Breast epithelium (tissue), 3 donors: ENCODE measurements around the gene CBLC.
"Not testable (repeated sequence)": the region's sequence is repeated elsewhere in the genome, so short reads cannot be mapped to it uniquely, and the experiment has no call there.

ENCODE experiments used
- POLR2A ChIP-seq: fragments of 450-650 bp; IDR thresholded peaks from one replicate; pipeline ENCODE4 v1.6.1; 2016; ENCODE audit warnings: antibody characterized with exemption, mild to moderate bottlenecking, moderate library complexity
- TF ChIP-seq, protein P1 (sequence below), 3 donors: fragments of 450-650 bp; IDR thresholded peaks; one replicate each; pipeline ENCODE4 v1.5.1; 2016 to 2017; ENCODE audit warnings: antibody characterized with exemption in 3 of 3, mild to moderate bottlenecking in 3 of 3, moderate library complexity in 3 of 3

DNA sequence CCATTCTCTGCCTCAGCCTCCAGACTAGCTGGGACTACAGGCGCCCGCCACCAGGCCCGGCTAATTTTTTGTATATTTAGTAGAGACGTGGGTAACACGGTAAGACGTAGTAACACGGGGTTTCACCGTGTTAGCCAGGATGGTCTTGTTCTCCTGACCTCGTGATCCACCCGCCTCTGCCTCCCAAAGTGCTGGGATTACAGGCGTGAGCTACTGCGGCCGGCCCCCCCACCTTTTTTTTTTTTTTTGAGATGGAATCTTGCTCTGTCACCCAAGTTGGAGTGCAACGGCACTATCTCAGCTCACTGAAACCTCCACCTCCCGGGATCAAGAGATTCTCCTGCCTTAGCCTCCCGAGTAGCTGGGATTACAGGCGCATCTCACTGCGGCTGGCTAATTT, 5.5 kb upstream of the CBLC start:
- TF ChIP-seq, protein P1, sequence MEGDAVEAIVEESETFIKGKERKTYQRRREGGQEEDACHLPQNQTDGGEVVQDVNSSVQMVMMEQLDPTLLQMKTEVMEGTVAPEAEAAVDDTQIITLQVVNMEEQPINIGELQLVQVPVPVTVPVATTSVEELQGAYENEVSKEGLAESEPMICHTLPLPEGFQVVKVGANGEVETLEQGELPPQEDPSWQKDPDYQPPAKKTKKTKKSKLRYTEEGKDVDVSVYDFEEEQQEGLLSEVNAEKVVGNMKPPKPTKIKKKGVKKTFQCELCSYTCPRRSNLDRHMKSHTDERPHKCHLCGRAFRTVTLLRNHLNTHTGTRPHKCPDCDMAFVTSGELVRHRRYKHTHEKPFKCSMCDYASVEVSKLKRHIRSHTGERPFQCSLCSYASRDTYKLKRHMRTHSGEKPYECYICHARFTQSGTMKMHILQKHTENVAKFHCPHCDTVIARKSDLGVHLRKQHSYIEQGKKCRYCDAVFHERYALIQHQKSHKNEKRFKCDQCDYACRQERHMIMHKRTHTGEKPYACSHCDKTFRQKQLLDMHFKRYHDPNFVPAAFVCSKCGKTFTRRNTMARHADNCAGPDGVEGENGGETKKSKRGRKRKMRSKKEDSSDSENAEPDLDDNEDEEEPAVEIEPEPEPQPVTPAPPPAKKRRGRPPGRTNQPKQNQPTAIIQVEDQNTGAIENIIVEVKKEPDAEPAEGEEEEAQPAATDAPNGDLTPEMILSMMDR (IDR thresholded peaks at IDR 0.05), result not testable (repeated sequence)
- TF ChIP-seq POLR2A, result not testable (repeated sequence)
